ENCODE results near the gene EML6.

Gene EML6

GRCh38 chr2:55012672-55013484, 289.4 kb downstream of the EML6 start:
- no peak for DNase-seq

DNA sequence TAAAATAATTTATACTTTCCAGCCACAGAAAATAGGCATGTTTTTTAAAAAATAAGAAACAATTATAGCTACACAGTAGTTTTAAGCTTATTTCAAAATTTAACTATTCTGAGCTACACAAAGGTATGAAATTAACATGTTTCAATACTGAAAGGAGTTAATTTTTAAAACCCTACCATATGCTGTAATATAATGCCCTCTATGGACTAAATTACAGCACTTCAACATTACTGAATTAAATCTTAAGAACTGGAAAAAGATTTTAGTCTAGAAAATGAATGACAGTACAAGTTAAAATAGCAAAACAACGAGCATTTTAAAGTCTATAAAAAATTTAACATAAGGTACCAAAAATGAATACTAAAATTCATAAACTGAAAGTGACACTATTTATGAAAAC, 290.5 kb downstream of the EML6 start:
- DNase-seq = no peak

DNA sequence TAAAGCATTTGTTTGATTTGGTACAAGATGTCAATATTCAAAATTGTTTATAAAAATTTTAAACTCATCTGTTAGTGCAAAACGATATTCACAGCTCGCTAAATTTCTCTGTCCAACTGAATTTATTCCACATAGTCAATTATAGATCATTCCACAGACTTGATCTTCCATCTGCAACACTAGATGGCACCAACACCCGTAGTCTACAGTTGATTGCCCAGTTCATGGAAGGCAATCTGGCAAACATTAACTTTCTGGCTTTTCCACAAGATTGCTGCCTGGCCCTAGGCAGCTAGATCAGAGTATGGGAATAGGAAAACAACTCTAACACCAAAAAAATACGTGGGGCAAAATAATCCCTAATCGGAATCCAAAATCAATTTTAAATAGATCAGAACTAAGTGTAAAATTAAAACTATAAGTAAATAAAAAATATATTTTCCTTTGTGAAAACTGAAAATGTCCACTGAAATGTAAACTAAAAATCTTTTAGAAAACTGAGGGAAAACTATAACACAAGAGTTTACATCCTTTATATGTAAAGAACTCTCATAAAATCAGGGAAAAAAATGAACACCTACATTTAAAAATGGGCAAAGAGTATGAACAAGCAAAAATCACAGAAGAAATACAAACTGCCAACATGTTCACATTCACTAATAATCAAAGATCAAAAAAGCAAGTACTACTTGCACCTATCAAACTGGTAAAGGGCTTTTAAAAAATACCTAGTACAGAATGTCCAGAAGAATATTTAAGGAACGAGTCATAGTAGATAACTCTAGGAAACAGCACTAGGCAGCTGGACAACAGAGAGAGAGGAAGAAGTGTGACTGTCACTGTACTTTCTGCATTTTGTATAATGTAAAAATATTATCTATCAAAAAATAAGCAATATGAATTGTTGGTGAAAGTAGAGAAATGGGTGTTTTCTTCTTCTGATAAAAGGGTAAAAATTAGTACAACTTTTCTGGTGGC, 291.8 kb downstream of the EML6 start:
- peak; percentile 8 for DNase-seq

DNA sequence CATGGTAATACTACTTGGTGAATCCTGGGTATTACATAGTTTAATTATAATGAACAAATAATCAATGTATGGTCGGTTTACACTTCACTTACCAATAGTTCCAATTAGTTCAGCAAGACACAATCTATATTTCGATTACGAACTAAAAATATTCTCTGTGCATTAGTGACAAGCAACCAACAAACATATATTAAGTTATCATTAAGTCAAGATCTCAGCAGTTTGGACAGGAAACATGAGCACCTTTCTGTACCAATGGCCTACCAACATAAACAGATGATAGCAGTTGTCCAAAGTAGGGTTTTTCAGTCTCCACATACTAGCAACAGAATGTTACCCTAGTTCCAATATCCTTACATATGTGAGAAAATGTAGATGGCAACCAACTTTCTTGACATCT, 294.0 kb downstream of the EML6 start:
- no peak for DNase-seq

- DNase-seq = no peak
Observed at GRCh38 chr2:55017880-55018279, 294.4 kb downstream of the EML6 start.

DNA sequence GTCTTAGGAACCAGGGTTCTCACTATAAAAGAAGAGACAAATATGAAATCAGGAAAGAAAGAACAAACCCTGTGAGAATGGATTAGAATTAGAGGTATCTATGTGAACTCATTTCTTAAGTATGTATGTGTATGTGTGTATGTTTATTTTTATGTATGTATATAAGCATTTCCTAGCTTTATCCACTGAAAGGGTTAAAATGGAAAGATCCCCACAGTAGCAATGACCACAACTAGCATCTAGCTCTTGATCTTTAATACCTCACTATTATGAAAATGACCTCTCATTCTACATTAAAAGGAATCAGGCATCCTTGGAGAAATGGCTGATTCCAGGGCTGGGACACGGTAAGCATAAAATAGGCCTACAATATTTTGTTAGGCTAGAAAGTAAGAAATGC, 295.2 kb downstream of the EML6 start:
- DNase-seq = no peak

DNA sequence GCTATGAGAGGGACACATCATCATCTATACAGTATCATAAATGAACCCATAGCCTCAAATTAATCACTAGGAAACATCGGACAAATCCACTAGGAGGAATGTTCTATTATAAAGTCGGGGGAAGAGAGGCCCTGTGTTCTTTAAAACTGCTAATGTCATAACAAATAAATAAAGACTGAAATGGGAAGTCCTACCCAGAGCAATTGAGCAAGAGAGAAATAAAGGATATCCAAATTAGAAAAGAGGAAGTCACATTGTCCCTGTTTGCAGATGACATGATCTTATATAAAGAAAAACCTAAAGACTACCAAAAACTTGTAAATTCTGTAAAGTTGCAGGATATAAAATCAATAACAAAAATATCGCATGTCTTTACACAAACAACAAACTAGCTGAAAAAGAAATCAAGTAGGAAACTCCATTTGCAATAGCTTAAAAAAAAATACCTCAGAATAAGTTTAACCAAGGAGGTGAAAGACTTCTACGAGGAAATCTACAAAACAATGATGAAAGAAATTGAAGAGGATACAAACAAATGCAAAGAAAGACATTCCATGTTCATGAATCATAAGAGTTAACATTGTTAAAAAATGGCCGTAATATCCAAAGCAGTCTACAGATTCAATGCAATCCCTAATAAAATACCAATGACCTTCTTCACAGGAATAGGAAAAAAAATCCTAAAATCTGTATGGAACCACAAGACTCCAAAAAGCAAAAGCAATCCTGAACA, 296.2 kb downstream of the EML6 start:
- no peak for DNase-seq

Data from stimulated activated CD4-positive, alpha-beta T cell treated with anti-CD3 and anti-CD28 coated beads, Interleukin-4, amount 100 ng/mL, for 1 hour (primary cell).